Loucy (cell line): ENCODE data around the gene METTL15.

Experiments
- H2AFZ ChIP-seq: fragments of 200-600 bp; sonication (generic); 2 replicates; pipeline ENCODE4 v1.6.0; 2016; ENCODE audit warnings: antibody characterized with exemption, mild to moderate bottlenecking, low read length, moderate library complexity
- H3F3A ChIP-seq: fragments of 200-600 bp; 2 replicates; pipeline ENCODE4 v1.6.0; 2016; ENCODE audit warnings: antibody characterized with exemption, low read depth, mild to moderate bottlenecking
- H3K27me3 ChIP-seq: fragments of 200-600 bp; sonication (generic); 2 replicates; pipeline ENCODE4 v1.6.1; 2014; ENCODE audit warnings: low read length, mild to moderate bottlenecking; ENCODE audit not compliant: insufficient read depth, poor library complexity, severe bottlenecking
- H3K36me3 ChIP-seq: fragments of 200-600 bp; sonication (generic); 2 replicates; pipeline ENCODE4 v1.6.1; 2016; ENCODE audit warnings: low read length; ENCODE audit not compliant: insufficient read depth
- H3K4me1 ChIP-seq: fragments of 200-600 bp; sonication (generic); 2 replicates; pipeline ENCODE4 v1.5.1; 2014; ENCODE audit warnings: low read length, mild to moderate bottlenecking; ENCODE audit not compliant: insufficient read depth, poor library complexity, severe bottlenecking
- H3K4me2 ChIP-seq: fragments of 200-600 bp; sonication (generic); 2 replicates; pipeline ENCODE4 v1.6.0; 2014; ENCODE audit warnings: antibody characterized with exemption, low read length, low read depth, mild to moderate bottlenecking; ENCODE audit not compliant: poor library complexity, severe bottlenecking
- H3K4me3 ChIP-seq: fragments of 200-600 bp; sonication (generic); 2 replicates; pipeline ENCODE4 v1.5.1; 2014; ENCODE audit warnings: low read length, mild to moderate bottlenecking, mixed read lengths; ENCODE audit not compliant: poor library complexity, severe bottlenecking
- H3K79me2 ChIP-seq: fragments of 200-600 bp; sonication (generic); 2 replicates; pipeline ENCODE4 v1.6.1; 2014; ENCODE audit warnings: low read length; ENCODE audit not compliant: insufficient read depth
- H3K9ac ChIP-seq: fragments of 200-600 bp; sonication (generic); 2 replicates; pipeline ENCODE4 v1.6.0; 2014; ENCODE audit warnings: mild to moderate bottlenecking, low read depth, low read length, moderate library complexity; ENCODE audit not compliant: poor library complexity, severe bottlenecking
- H3K9me2 ChIP-seq: fragments of 200-600 bp; sonication (generic); replicated peaks from 2 replicates; pipeline ENCODE4 v1.6.1; 2016; ENCODE audit warnings: low read depth, low read length, mixed read lengths
- H3K9me3 ChIP-seq: fragments of 200-600 bp; sonication (generic); 2 replicates; pipeline ENCODE4 v1.6.1; 2014; ENCODE audit warnings: mild to moderate bottlenecking, antibody characterized with exemption, low read length, low read depth; ENCODE audit not compliant: insufficient read depth
- H4K20me1 ChIP-seq: fragments of 200-600 bp; sonication (generic); 2 replicates; pipeline ENCODE4 v1.6.0; 2014; ENCODE audit warnings: antibody characterized with exemption, low read length, mild to moderate bottlenecking; ENCODE audit not compliant: insufficient read depth, poor library complexity, severe bottlenecking
- CTCF ChIP-seq: fragments of 200-600 bp; sonication (generic); conservative IDR thresholded peaks from 2 replicates; pipeline ENCODE4 v1.5.1; 2014; ENCODE audit warnings: mild to moderate bottlenecking, antibody characterized with exemption, low read length
- EZH2phosphoT487 ChIP-seq: fragments of 200-600 bp; IDR thresholded peaks from 2 replicates; pipeline ENCODE4 v1.6.1; 2018; ENCODE audit warnings: antibody characterized with exemption, mild to moderate bottlenecking, moderate library complexity, borderline replicate concordance

METTL15 gene

GRCh38 chr11:28339488-28339887, 231.3 kb downstream of the METTL15 start:
- no peak for TF ChIP-seq CTCF
- TF ChIP-seq EZH2phosphoT487 = no peak
- Histone ChIP-seq H2AFZ (no peak overlapping the region), H3K79me2 (no peaks in the 10 kb centered on the region), H3K4me1 (peaks cover 17% of the 10 kb centered on the region), H3K9me2 (no peaks in the 10 kb centered on the region), H3K9ac (no peak overlapping the region), H3K4me3 (no peak overlapping the region), H3K4me2 (no peak overlapping the region), H3K27me3 (no peaks in the 10 kb centered on the region), H4K20me1 (no peaks in the 10 kb centered on the region), H3F3A (no peaks in the 10 kb centered on the region), H3K9me3 (peaks cover 7% of the 10 kb centered on the region; the same call in 1 of the 2 replicates), H3K36me3 (no peaks in the 10 kb centered on the region)

GRCh38 chr11:28342716-28343115, 234.5 kb downstream of the METTL15 start:
- H3K4me1 ChIP-seq = peaks cover 13% of the 10 kb centered on the region
- no peaks in the 10 kb centered on the region for H3F3A ChIP-seq
- H3K36me3 ChIP-seq = no peaks in the 10 kb centered on the region
- no peaks in the 10 kb centered on the region for H4K20me1 ChIP-seq
- H3K27me3 ChIP-seq = no peaks in the 10 kb centered on the region
- no peak overlapping the region for H3K4me3 ChIP-seq
- no peak for TF ChIP-seq CTCF
- no peak for TF ChIP-seq EZH2phosphoT487
- H3K9ac ChIP-seq = no peak overlapping the region
- H2AFZ ChIP-seq = no peak overlapping the region
- H3K9me3 ChIP-seq = peaks cover 7% of the 10 kb centered on the region; the same call in 1 of the 2 replicates
- no peaks in the 10 kb centered on the region for H3K79me2 ChIP-seq
- H3K4me2 ChIP-seq = peak overlapping the region; percentile 33
- H3K9me2 ChIP-seq = no peaks in the 10 kb centered on the region

GRCh38 chr11:28343304-28344233, 235.4 kb downstream of the METTL15 start:
- Histone ChIP-seq H3K4me1 (peaks cover 13% of the 10 kb centered on the region), H2AFZ (no peak overlapping the region)

More at GRCh38 chr11:28343304-28344233, 235.4 kb downstream of the METTL15 start:
- TF ChIP-seq EZH2phosphoT487 = no peak
- TF ChIP-seq CTCF = no peak
- peak overlapping the region; percentile 33 for H3K4me2 ChIP-seq
- H3K9me3 ChIP-seq = peaks cover 7% of the 10 kb centered on the region; the same call in 1 of the 2 replicates
- no peaks in the 10 kb centered on the region for H3K79me2 ChIP-seq
- H3K9me2 ChIP-seq = no peaks in the 10 kb centered on the region
- H3K9ac ChIP-seq = no peak overlapping the region
- H3F3A ChIP-seq = no peaks in the 10 kb centered on the region
- no peaks in the 10 kb centered on the region for H3K36me3 ChIP-seq
- H3K27me3 ChIP-seq = no peaks in the 10 kb centered on the region
- H3K4me3 ChIP-seq = no peak overlapping the region
- H4K20me1 ChIP-seq = no peaks in the 10 kb centered on the region
